ENCODE results near the gene RNF5. TPM values are rescaled to one million over a fixed set of nuclear protein-coding genes. Genes with fewer than 3 reads are reported as not detected.

Gene RNF5
- total and polyA plus RNA-seq, 9 of the 15 experiments (the other 6 are each of a cell fraction or from before 2014, with no cell fraction given), result 62.2 to 245 (median 129) TPM

DNA sequence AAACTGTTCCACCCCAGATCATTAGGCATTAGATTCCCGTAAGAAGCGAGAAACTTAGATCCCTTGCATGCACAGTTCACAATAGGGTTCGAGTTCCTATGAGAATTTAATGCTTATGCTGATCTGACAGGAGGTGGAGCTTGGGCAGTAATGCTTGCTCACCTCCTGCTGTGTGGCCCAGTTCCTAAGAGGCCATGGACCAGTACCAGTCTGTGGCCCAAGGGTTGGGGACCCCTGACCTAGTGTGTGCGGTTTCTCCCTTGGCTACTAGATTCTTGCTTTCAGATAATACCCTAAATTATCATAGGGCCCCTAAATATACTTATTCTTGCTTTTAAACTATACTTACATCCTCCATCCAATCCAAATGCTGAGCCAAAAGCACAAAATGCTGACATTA is 16.2 kb downstream of the RNF5 start:
- in situ Hi-C loops (cut with MboI), result no loop called here
- ChIA-PET POLR2A (interaction anchor here (1.0 to 2.1 kb wide), 4 partner anchors 15 to 112 kb away, joined by 3 to 23 read pairs (median 6); partner anchors contain the start of genes FKBPL and RNF5), CTCF (ENCODE audit: low intra/inter-chr PET ratio) (interaction anchor here (0.6 to 1.1 kb wide), 3 partner anchors 19 to 77 kb away, joined by 3 to 6 read pairs (median 3); no protein-coding TSS in a partner anchor)
- Histone ChIP-seq H3K27ac (ENCODE audit: extremely low read depth, low read depth, low read length) (no peak overlapping the region), H3K9me1 (ENCODE audit: control insufficient read depth, insufficient read depth, low read length) (no peaks in the 10 kb centered on the region), H3K79me2 (ENCODE audit: control insufficient read depth, insufficient read depth, low read length) (peaks cover 40% of the 10 kb centered on the region), H3K4me3 (no peak overlapping the region), H2AFZ (ENCODE audit: low read depth, low read length) (no peak overlapping the region), H3K36me3 (ENCODE audit: control insufficient read depth, insufficient read depth, low read length) (no peaks in the 10 kb centered on the region; the same call in 2 of the 3 replicates), H4K20me1 (replicated peaks; ENCODE audit: control insufficient read depth, insufficient read depth, low read length) (no peaks in the 10 kb centered on the region), H3K9ac (ENCODE audit: insufficient read depth in 1 of 2, low read depth in 2 of 2, low read length in 2 of 2) (peak overlapping the region in 1 of 2 experiments; percentile 75; a peak in 2 of 4 replicates), H3K4me2 (ENCODE audit: insufficient read depth, low read length) (peak overlapping the region; percentile 89; the same call in 1 of the 2 replicates), H3K27me3 (ENCODE audit: control insufficient read depth in 2 of 2, insufficient read depth in 2 of 2, low read length in 2 of 2) (no peaks in the 10 kb centered on the region), H3K9me3 (replicated peaks; ENCODE audit: control insufficient read depth, insufficient read depth, low read depth, low read length) (no peaks in the 10 kb centered on the region), H3K4me1 (replicated peaks in 1 of 2; ENCODE audit: control insufficient read depth in 2 of 2, insufficient read depth in 2 of 2, low read length in 2 of 2) (peaks cover 63 to 66% of the 10 kb centered on the region in 2 experiments)
- peak; percentile 59 for FAIRE-seq
- BruUV-seq (replicated peaks), result no TSS peak
- intact Hi-C loops (cut with micrococcal nuclease), result loop anchor here (2.0 to 10.0 kb wide), 2 partner anchors 26 to 290 kb away; partner anchors contain the start of gene ZBTB12
- 77% methylated on average over 4 of the region's 4 CpGs for WGBS (ENCODE audit: insufficient coverage, low coverage, missing lambda C conversion rate)
- DNase-seq (ENCODE audit: extremely low read depth in 1 of 4, low spot score in 3 of 4), result peak in 1 of 4 experiments; percentile 18
- ATAC-seq, result no peak
- TF ChIP-seq ZNF586 (CRISPR knock-in tag; conservative IDR thresholded peaks at IDR 0.05) (no peak), POLR2H (tag; IDR thresholded peaks at IDR 0.05; ENCODE audit: low read depth) (no peak), ZBTB33 (CRISPR knock-in tag; IDR thresholded peaks at IDR 0.05) (no peak), POLR2AphosphoS2 (IDR thresholded peaks at IDR 0.05; ENCODE audit: low read length) (no peak), ZNF778 (CRISPR knock-in tag; IDR thresholded peaks at IDR 0.05) (no peak), FOXJ2 (tag; IDR thresholded peaks at IDR 0.05) (no peak), ZKSCAN1 (IDR thresholded peaks at IDR 0.05; ENCODE audit: low read depth, low read length) (no peak), ZNF212 (CRISPR knock-in tag; IDR thresholded peaks at IDR 0.05) (no peak)
- TF ChIP-seq, protein P1, sequence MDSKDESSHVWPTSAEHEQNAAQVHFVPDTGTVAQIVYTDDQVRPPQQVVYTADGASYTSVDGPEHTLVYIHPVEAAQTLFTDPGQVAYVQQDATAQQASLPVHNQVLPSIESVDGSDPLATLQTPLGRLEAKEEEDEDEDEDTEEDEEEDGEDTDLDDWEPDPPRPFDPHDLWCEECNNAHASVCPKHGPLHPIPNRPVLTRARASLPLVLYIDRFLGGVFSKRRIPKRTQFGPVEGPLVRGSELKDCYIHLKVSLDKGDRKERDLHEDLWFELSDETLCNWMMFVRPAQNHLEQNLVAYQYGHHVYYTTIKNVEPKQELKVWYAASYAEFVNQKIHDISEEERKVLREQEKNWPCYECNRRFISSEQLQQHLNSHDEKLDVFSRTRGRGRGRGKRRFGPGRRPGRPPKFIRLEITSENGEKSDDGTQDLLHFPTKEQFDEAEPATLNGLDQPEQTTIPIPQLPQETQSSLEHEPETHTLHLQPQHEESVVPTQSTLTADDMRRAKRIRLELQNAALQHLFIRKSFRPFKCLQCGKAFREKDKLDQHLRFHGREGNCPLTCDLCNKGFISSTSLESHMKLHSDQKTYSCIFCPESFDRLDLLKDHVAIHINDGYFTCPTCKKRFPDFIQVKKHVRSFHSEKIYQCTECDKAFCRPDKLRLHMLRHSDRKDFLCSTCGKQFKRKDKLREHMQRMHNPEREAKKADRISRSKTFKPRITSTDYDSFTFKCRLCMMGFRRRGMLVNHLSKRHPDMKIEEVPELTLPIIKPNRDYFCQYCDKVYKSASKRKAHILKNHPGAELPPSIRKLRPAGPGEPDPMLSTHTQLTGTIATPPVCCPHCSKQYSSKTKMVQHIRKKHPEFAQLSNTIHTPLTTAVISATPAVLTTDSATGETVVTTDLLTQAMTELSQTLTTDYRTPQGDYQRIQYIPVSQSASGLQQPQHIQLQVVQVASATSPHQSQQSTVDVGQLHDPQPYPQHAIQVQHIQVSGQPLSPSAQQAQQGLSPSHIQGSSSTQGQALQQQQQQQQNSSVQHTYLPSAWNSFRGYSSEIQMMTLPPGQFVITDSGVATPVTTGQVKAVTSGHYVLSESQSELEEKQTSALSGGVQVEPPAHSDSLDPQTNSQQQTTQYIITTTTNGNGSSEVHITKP (IDR thresholded peaks at IDR 0.05; ENCODE audit: partially characterized antibody), result no peak
- TF ChIP-seq, protein P2, sequence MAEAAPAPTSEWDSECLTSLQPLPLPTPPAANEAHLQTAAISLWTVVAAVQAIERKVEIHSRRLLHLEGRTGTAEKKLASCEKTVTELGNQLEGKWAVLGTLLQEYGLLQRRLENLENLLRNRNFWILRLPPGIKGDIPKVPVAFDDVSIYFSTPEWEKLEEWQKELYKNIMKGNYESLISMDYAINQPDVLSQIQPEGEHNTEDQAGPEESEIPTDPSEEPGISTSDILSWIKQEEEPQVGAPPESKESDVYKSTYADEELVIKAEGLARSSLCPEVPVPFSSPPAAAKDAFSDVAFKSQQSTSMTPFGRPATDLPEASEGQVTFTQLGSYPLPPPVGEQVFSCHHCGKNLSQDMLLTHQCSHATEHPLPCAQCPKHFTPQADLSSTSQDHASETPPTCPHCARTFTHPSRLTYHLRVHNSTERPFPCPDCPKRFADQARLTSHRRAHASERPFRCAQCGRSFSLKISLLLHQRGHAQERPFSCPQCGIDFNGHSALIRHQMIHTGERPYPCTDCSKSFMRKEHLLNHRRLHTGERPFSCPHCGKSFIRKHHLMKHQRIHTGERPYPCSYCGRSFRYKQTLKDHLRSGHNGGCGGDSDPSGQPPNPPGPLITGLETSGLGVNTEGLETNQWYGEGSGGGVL (CRISPR knock-in tag; IDR thresholded peaks at IDR 0.05), result no peak
- TF ChIP-seq, protein P3, sequence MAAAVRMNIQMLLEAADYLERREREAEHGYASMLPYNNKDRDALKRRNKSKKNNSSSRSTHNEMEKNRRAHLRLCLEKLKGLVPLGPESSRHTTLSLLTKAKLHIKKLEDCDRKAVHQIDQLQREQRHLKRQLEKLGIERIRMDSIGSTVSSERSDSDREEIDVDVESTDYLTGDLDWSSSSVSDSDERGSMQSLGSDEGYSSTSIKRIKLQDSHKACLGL (CRISPR knock-in tag; IDR thresholded peaks at IDR 0.05; ENCODE audit: borderline replicate concordance, poor library complexity, severe bottlenecking), result no peak

All from K562 (cell line).